GM19025 (cell line): ENCODE data around the gene DENND2C.

ENCODE experiments used
- ATAC-seq: cut with Tn5 transposase; IDR thresholded peaks from one replicate; pipeline ENCODE4 v1.9.1; 2021; ENCODE audit warnings: mild to moderate bottlenecking, low read depth, moderate library complexity; ENCODE audit not compliant: unreplicated experiment

DENND2C gene

GRCh38 chr1:114552106-114552639, 117.7 kb downstream of the DENND2C start:
- ATAC-seq = no peak

- ATAC-seq = no peak
These were observed 118.4 kb downstream of the DENND2C start for GRCh38 chr1:114551400-114551799.

- no peak for ATAC-seq
These were observed 119.5 kb downstream of the DENND2C start for GRCh38 chr1:114550336-114550735.

GRCh38 chr1:114549137-114549536, 120.7 kb downstream of the DENND2C start:
- ATAC-seq = no peak

GRCh38 chr1:114547076-114547475, 122.8 kb downstream of the DENND2C start:
- ATAC-seq = no peak

GRCh38 chr1:114545796-114546195, 124.1 kb downstream of the DENND2C start:
- ATAC-seq = no peak

- ATAC-seq = no peak
These were observed 124.5 kb downstream of the DENND2C start for GRCh38 chr1:114545315-114545714.

- no peak for ATAC-seq
These were observed 129.0 kb downstream of the DENND2C start for GRCh38 chr1:114540821-114541220.

GRCh38 chr1:114540272-114540671, 129.6 kb downstream of the DENND2C start:
- no peak for ATAC-seq

- no peak for ATAC-seq
These were observed 133.8 kb downstream of the DENND2C start for GRCh38 chr1:114536043-114536442.

- ATAC-seq = no peak
These were observed 134.4 kb downstream of the DENND2C start for GRCh38 chr1:114535401-114535800.
